GM18951 (cell line): Measurements from ENCODE around the gene PIK3CG.
"Not testable (repeated sequence)": the region's sequence is repeated elsewhere in the genome, so short reads cannot be mapped to it uniquely, and the experiment has no call there.

ENCODE experiments used
- POLR2A ChIP-seq: IDR thresholded peaks from 4 replicates; pipeline ENCODE4 v1.6.1; 2011; ENCODE audit warnings: mild to moderate bottlenecking; ENCODE audit not compliant: insufficient read length, insufficient read depth; ENCODE audit errors: extremely low read depth
- in situ Hi-C: fragments of 300-500 bp; cut with MboI; formaldehyde crosslinking; loops from one replicate; pipeline ENCODE4 v1.12.0; 2022; ENCODE audit warnings: low sequenced_read_pairs, mixed read lengths, inconsistent platforms; ENCODE audit not compliant: unreplicated experiment

The PIK3CG gene

DNA sequence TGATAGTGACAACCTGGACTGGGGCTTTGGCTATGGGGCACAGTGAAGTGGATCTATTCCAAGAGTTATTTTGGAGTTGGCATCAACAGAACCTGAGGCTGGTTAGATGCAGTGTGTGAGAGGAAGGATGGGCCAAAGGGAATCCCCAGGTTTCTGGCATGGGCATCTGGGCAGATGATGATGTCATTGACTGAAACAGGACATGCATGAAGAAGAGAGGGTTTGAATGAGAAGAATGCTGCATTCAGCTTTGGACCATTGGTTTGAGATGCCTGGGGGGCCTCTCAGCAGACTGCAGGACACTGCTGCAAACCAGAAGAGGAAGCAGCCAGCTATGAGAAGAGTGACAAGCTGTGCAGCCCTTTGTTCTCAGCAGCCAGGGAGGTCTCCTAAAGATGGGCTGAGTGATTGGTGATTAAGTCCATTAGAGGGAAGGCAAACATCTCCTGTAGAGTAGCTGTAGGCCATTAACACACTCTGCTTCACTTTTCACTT, 23.1 kb upstream of the PIK3CG start:
- no peak for TF ChIP-seq POLR2A

DNA sequence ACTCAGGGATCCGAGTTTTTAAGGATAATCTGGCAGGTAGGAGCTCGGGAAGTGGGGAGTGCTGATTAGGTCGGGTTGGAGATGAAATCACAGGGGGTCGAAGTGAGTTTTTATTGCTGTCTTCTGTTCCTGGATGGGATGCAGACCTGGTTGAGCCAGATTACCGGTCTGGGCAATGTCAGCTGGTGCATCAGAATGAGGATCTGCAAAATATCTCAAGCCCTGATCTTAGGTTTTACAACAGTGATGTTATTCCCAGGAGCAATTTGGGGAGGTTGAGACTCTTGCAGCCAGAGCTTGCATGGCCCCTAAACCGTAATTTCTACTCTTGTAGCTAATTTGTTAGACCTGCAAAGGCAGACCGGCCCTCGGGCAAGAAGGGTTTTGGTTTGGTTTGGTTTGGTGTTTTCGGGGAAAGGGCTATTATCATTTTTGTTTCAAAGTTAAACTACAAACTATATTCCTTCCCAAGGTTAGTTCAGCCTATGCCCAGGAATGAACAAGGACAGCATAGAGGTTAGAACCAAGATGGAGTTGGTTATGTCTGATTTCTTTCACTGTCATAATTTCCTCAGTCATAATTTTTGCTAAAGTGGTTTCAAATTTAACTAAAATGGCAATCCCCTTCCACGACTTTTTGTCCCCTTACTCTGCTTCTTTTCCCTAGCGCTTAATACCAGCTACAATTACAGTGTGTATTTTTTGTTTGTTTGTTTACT, 20.6 kb upstream of the PIK3CG start:
- in situ Hi-C loops: no loop called here
- no peak for TF ChIP-seq POLR2A

More for the DNA sequence above, 23.1 kb upstream of the PIK3CG start:
- in situ Hi-C loops: no loop called here

DNA sequence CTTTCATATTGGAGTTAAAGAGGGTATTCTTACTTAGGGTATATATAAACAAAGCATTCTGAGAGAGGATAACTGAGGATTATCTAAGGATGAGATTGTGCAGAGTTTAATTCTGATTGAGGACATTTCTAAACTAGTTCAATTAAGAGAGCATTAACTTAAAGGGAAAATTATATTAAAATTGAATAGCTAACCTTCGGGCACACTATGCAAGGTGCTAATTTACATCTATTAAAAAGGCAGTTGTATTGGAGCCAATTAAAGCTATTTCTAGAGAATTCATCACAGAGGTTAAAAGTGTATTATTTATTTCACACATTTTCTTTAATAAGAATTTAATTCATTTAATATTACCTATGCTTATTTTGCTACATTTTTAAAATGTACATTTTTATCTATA, 17.0 kb upstream of the PIK3CG start:
- in situ Hi-C loops: no loop called here
- no peak for TF ChIP-seq POLR2A

GRCh38 chr7:106848851-106849442, 16.1 kb upstream of the PIK3CG start:
- TF ChIP-seq POLR2A: no peak
- in situ Hi-C loops: no loop called here

DNA sequence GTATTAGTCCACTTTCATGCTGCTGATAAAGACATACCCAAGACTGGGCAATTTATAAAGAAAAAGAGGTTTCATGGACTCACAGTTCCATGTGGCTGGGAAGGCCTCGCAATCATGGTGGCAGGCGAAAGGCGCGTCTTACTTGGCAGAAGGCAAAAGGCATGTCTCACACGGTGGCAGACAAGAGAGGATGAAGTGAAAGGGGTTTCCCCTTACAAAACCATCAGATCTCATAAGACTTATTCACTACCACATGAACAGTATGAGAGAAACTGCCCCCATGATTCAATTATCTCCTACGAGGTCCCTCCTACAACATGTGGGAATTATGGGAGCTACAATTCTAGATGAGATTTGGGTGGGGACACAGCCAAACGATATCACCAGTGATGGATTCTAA, 13.4 kb upstream of the PIK3CG start:
- in situ Hi-C loops: not testable (repeated sequence)

DNA sequence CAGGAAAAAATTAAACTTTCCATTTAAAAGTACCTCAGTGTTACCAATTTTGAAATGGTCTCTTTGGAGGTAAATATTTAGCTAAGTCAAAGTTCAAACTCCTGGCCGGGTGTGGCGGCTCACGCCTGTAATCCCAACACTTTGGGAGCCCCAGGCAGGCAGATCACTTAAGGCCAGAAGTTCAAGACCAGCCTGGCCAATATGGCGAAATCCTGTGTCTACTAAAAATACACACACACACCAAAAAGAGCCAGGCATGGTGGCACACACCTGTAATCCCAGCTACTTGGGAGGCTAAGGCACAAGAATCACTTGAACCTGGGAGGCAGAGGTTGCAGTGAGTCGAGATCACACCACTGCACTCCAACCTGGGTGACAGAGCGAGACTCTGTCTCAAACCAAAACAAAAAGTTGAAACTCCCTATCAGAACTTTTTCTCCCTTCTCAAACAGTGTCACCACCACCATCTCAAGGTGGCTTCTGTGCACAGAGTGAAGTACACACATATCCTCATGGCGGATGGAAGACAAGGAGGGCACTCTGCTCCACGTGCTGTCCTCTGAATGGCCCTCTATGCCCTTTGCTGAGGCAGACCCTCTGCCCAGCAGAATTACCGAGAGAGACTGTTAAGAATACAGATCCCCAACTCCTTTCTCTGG, 11.7 kb upstream of the PIK3CG start:
- no peak for TF ChIP-seq POLR2A
- in situ Hi-C loops: no loop called here

DNA sequence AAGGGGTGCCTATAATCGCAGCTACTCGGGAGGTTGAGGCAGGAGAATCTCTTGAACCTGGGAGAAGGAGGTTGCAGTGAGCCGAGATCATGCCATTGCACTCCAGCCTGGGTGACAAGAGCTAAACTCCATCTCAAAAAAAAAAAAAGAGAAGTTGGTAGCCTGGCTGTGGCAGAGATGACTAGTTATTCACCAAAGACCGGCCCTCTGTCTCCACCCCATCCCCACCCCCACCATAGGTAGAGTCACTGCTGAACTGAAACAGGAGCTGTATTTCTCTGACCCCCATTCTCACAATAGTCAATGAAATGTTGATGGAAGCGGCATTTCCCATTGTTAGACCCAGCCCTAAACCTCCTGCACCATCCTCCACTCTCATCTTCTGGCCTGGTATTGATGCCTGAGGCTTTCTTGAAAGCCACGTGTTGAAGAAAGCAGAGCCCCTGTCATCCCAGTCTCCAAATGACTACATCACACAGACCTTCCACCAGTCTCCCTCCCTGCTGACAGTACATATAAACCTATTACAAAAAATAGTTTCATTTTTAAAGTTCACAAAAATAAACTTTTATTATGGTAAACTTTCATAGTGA, 9.4 kb upstream of the PIK3CG start:
- no peak for TF ChIP-seq POLR2A
- in situ Hi-C loops: no loop called here

DNA sequence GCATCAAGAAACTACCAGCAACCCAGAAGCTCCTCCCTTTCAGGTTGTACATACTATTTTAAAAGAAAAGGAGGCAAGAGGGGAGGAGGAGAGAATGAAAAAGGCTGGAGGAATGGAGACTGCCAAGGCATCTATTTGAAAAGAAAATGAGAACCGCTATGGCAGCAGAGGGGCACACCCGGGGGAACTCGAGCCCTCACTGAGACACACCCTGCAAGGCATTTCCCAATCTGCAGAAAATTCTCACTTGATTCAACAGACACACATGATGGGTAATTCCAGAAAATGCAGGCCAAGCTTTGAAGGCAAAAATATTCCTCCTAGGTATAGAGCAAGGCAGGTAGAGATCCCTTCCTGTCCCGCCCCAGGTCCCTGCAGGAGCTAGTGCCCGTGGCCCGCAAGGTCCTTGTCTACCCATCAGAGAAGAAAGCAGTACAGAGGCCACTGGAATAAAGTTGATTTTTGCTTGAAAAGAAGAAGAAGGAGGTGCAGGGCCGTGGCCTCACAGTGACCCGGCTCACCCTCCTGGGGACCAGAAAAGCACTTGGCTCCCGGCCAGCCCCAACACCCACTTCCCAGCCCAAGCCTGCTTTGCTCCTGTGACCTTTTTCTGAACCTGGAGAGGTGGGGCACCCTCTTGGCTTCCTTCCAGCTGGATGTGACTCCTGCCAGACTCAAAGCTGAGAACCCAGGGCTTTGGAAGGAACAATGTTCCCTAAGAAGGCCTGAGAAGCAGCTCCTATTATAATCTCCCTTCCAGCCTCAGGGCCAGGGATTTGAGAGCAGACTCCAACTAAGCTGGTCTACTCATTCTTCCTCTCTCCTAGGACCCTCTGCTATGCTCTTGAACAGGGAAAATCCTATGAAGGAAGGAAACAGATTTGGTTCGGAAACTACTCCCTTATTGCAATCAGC, 6.2 kb upstream of the PIK3CG start:
- in situ Hi-C loops: no loop called here
- TF ChIP-seq POLR2A: no peak

DNA sequence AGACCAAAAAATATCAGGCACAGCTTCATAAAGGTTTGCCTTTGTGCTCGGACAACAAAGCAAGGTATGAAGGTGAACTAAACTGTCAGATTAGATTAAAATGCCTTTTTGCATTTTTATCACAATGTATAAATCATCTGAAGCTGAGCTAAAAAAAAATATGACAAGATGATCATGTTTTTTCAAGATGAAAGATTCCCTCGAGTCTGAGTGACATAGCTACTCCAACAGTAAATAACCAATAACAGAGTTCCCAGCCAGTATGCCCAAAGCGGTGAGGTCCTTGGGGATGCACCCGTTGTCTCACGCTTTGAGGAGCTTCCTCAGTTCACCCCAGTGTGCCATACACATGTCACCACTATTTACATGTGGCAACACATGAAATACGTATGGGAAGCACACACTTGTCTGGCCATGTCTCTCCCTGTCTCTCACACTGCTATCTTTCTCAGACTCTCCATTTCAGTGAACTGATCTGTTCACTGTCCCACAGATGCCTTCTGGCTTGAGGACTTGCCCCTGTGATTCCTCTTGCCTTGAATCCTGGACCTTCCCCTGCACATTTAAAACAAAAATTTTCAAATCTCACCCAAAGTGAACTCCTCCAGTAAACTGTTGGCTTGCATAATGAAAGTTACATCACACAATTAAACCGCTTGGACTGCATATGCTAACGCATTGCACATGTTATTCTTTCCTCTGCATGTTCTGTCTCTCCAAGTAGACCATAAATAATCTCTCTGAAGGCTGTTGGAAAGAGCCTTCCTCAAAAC, 2.6 kb upstream of the PIK3CG start:
- in situ Hi-C loops: no loop called here
- no peak for TF ChIP-seq POLR2A

GRCh38 chr7:106863274-106863997, 1.6 kb upstream of the PIK3CG start:
- TF ChIP-seq POLR2A: no peak
- in situ Hi-C loops: no loop called here

- in situ Hi-C loops: no loop called here
- TF ChIP-seq POLR2A: no peak
Measured at GRCh38 chr7:106864298-106865081, 592 bp upstream of the PIK3CG start.
